ENCODE results near the gene TRIM64. TPM values are rescaled to one million over a fixed set of nuclear protein-coding genes. Genes with fewer than 3 reads are reported as not detected.
"Not testable (repeated sequence)": the region's sequence is repeated elsewhere in the genome, so short reads cannot be mapped to it uniquely, and the experiment has no call there.

TRIM64 gene
- total RNA-seq (not detected), polyA plus RNA-seq (not detected)
- long read RNA-seq, donor 1: 0 reads
- long read RNA-seq, donor 2: 0 reads
- long read RNA-seq, donor 3: 0 reads
- long read RNA-seq, donor 4: 0 reads

DNA sequence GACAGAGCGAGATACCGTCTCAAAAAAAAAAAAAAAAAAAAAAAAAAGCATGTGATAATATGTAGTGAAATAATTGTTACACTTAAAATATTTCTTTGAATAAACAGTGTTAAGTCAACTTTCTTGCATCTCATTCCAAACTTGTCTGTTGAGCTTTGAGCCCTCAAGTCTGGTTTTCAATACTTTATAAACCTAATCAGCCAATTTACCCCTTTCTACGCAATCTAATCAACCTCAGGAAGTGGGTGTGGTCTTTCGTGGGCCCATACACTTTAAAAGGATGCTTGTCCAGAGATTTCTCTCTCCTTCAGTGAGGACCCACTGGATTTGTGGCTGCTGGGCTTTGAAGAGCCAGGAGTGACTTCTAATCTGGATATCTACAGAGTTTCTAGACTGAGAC is at the start of gene TRIM64:
TRIM64 (plus strand) TSS at position 301 of the 400 bp plus-strand sequence. CDS start 2,467 bp downstream, outside the sequence.
- H3K4me1 ChIP-seq (ENCODE audit: control insufficient read depth, insufficient read depth, low read length); DNase-seq; ATAC-seq; H3K9me3 ChIP-seq (ENCODE audit: control insufficient read depth, low read length); intact Hi-C loops (cut with DNase I); H3K27ac ChIP-seq (ENCODE audit: low read length); H3K4me3 ChIP-seq (ENCODE audit: low read length); H3K27me3 ChIP-seq (ENCODE audit: control insufficient read depth, insufficient read depth): not testable (repeated sequence)
- no CpG with 5 or more reads among the region's 4 CpGs for WGBS

- 49% methylated on average over 3 of the region's 3 CpGs for WGBS
- no peak within 1 kb of the TSS for H3K27ac ChIP-seq (ENCODE audit: low read length)
- DNase-seq (no peak), ATAC-seq (no peak)
- H3K9me3 ChIP-seq (ENCODE audit: control insufficient read depth, low read length): no peaks in the 10 kb centered on the region
- no peaks in the 10 kb centered on the region for H3K4me1 ChIP-seq (ENCODE audit: control insufficient read depth, insufficient read depth, low read length)
- intact Hi-C loops (cut with DNase I): no loop called here
- H3K27me3 ChIP-seq (ENCODE audit: control insufficient read depth, insufficient read depth): no peaks in the 10 kb centered on the region
- H3K4me3 ChIP-seq (ENCODE audit: low read length): no peak within 1 kb of the TSS
Observed at GRCh38 chr11:89922195-89922660, 43.6 kb upstream of the TRIM64 start, which contains the start of gene TRIM49D1. Gene TRIM49D1 (minus strand): TSS chr11:89922245. CDS start chr11:89917710, 4,535 bp downstream.

DNA sequence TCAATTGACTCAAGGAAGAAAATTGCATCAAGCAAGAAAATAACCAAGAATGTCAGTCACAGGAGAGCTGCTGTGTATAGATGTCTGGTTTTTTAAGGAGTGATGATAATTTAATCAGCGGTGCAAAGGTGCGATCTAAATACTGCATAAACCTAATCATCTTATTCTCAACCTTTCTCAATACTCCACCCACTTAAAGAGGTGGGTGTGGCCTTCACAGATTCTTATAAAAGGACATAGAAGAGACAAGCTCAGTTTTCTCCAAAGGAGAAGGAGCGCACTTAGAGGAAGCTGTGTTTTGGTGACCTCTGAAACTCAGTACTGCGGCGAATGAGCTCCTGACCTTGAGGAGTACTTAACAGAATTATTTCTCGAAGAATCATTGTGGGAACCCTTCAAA is 42.1 kb upstream of the TRIM64 start, which contains the start of gene TRIM49D2:
TRIM49D2 (plus strand) TSS at position 301 of the 400 bp plus-strand sequence. CDS start 2,698 bp downstream, outside the sequence.
- intact Hi-C loops (cut with DNase I); H3K4me3 ChIP-seq (ENCODE audit: low read length); H3K27me3 ChIP-seq (ENCODE audit: control insufficient read depth, insufficient read depth); H3K27ac ChIP-seq (ENCODE audit: low read length); H3K9me3 ChIP-seq (ENCODE audit: control insufficient read depth, low read length); H3K4me1 ChIP-seq (ENCODE audit: control insufficient read depth, insufficient read depth, low read length); DNase-seq; ATAC-seq: not testable (repeated sequence)
- WGBS: 83% methylated on average over 2 of the region's 6 CpGs

GRCh38 chr11:89960833-89961232 is 5.0 kb upstream of the TRIM64 start:
- intact Hi-C loops (cut with DNase I); H3K4me1 ChIP-seq (ENCODE audit: control insufficient read depth, insufficient read depth, low read length); H3K4me3 ChIP-seq (ENCODE audit: low read length); H3K27me3 ChIP-seq (ENCODE audit: control insufficient read depth, insufficient read depth); H3K27ac ChIP-seq (ENCODE audit: low read length); ATAC-seq; H3K9me3 ChIP-seq (ENCODE audit: control insufficient read depth, low read length): not testable (repeated sequence)
- DNase-seq: peak in 1 of 3 donors; percentile 5
- WGBS: 88% methylated on average over 4 of the region's 6 CpGs

Other genes with a start within 250 kb of the TRIM64 start
- not detected for gene TRIM49, start 157.5 kb upstream of the TRIM64 start, total RNA-seq
- gene TRIM49, start 157.5 kb upstream of the TRIM64 start, polyA plus RNA-seq: not detected
- gene TRIM64B, start 87.5 kb upstream of the TRIM64 start, total RNA-seq: not detected
- gene TRIM64B, start 87.5 kb upstream of the TRIM64 start, polyA plus RNA-seq: not detected
- not detected for gene TRIM49D1, start 43.8 kb upstream of the TRIM64 start, total RNA-seq
- not detected for gene TRIM49D1, start 43.8 kb upstream of the TRIM64 start, polyA plus RNA-seq
- gene TRIM49D2, start 42.0 kb upstream of the TRIM64 start, total RNA-seq: not detected
- gene TRIM49D2, start 42.0 kb upstream of the TRIM64 start, polyA plus RNA-seq: not detected
- not detected for gene TRIM49C, start 65.1 kb downstream of the TRIM64 start, total RNA-seq
- not detected for gene TRIM49C, start 65.1 kb downstream of the TRIM64 start, polyA plus RNA-seq
- gene UBTFL1, start 119.9 kb downstream of the TRIM64 start, total RNA-seq: not detected
- not detected for gene UBTFL1, start 119.9 kb downstream of the TRIM64 start, polyA plus RNA-seq
- 1 to 10 TPM; 1.0 to 2.3 (median 1.7) TPM for gene NAALAD2, start 168.6 kb downstream of the TRIM64 start, total RNA-seq
- 2.0 TPM for gene NAALAD2, start 168.6 kb downstream of the TRIM64 start, polyA plus RNA-seq

All from right cardiac atrium (tissue), 5 donors.